Ovary (tissue), 9 donors: ENCODE measurements around the gene TRNP1. TPM values are rescaled to one million over a fixed set of nuclear protein-coding genes. Genes with fewer than 3 reads are reported as not detected.

Experiments
- DNase-seq, 5 donors: peaks; one replicate each; pipeline ENCODE4 v3.0.0-alpha.2; 2019 to 2020
- H3K27ac ChIP-seq, 2 donors: fragments of 200-600 bp; one replicate each; pipeline versions ENCODE4 v1.5.1 to v1.8.0; 2019 to 2022
- H3K27me3 ChIP-seq: fragments of 200-600 bp; one replicate; pipeline ENCODE4 v1.8.0; 2022
- H3K36me3 ChIP-seq: fragments of 200-600 bp; sonication (generic); one replicate; pipeline ENCODE4 v1.5.1; 2019
- H3K4me1 ChIP-seq: one replicate; pipeline ENCODE4 v1.8.1; 2013; ENCODE audit warnings: mild to moderate bottlenecking, moderate library complexity; ENCODE audit not compliant: insufficient read depth
- H3K4me3 ChIP-seq: fragments of 200-600 bp; sonication (generic); one replicate; pipeline ENCODE4 v1.5.1; 2017
- H3K9me3 ChIP-seq, 2 donors: fragments of 200-600 bp in 1 of 2; sonication (generic) in 1 of 2; one replicate each; pipeline versions ENCODE4 v1.5.1 to v1.8.1; 2013 to 2019; ENCODE audit warnings: mild to moderate bottlenecking in 1 of 2, moderate library complexity in 1 of 2
- CTCF ChIP-seq, 3 donors: fragments of 450-650 bp in 2 of 3; fragments of 200-600 bp in 1 of 3; IDR thresholded peaks; one replicate each; pipeline versions ENCODE4 v1.5.1 to v1.8.0; 2016 to 2022; ENCODE audit warnings: antibody characterized with exemption in 3 of 3, mild to moderate bottlenecking in 1 of 3
- EP300 ChIP-seq: sonication (generic); formaldehyde crosslinking; IDR thresholded peaks from one replicate; pipeline ENCODE4 v1.6.1; 2017; ENCODE audit warnings: antibody characterized with exemption
- POLR2A ChIP-seq: fragments of 450-650 bp; IDR thresholded peaks from one replicate; pipeline ENCODE4 v1.6.1; 2017; ENCODE audit warnings: antibody characterized with exemption, mild to moderate bottlenecking, moderate library complexity
- WGBS, 3 donors: extraction: QIAGEN DNeasy Blood & Tissue Kit in 1 of 3; methylation state at CpG; one replicate each; pipeline versions ENCODE4 v1.1.5 to v1.1.7; 2013 to 2017; 5-methylcytosine and 5-hydroxymethylcytosine counted together
- intact Hi-C, 4 donors: fragments of 100-400 bp; cut with DNase I; formaldehyde crosslinking; loops; one replicate each; pipeline versions ENCODE4 v1.11.0 to v1.15.1; 2022 to 2023
- polyA plus RNA-seq, 2 donors: library from polyadenylated mRNA; stranded (reverse); fragments of 200-250 nt in 1 of 2; fragments of 350-450 nt in 1 of 2; fragmentation: Illumina TruSeq in 1 of 2; extraction: RNeasy Lipid Tissue Mini Kit (QIAGEN cat#74804) in 1 of 2; gene quantifications; one replicate each; pipeline ENCODE4 v1.2.3, GENCODE V29; 2013 to 2014
- total RNA-seq, 7 donors: library from RNA; depleted of rRNA in 2 of 7; stranded (reverse); fragments of >200 nt in 2 of 7; fragmentation: NEBNext Ultra II Directional in 3 of 7; extraction: Animal tissue kit (Norgen Biotek cat#: 25700) in 3 of 7; gene quantifications; one replicate each; pipeline versions ENCODE4 v1.1.0 to v1.2.4, GENCODE V29; 2016 to 2023
- donor health status: DM: no; HTN: no; CAD: no; lungs with moderate emphysema.
- donor health status: DM: no; HTN: no; CAD: no.
- donor health status: Bipolar disorder and iron deficiency.
- donor health status: DM: yes; HTN: yes; CAD: no.
- donor health status: DM: no; HTN: no; CAD: no.
- donor health status: DM: yes; HTN: yes; CAD: no.

TRNP1 gene
- total and polyA plus RNA-seq, 9 donors, result 0.25 to 23.8 (median 4.2) TPM

- Histone ChIP-seq H3K27ac (no peak overlapping the region), H3K4me1 (peaks cover 2% of the 10 kb centered on the region), H3K36me3 (no peaks in the 10 kb centered on the region), H3K4me3 (no peak overlapping the region), H3K9me3 (no peaks in the 10 kb centered on the region), H3K27me3 (no peaks in the 10 kb centered on the region)
- intact Hi-C loops, result no loop called here
- 73 to 79% (median 74%) methylated on average over 12 to 24 of the region's 24 CpGs for WGBS, 3 donors
- DNase-seq, result no peak
- no peak for TF ChIP-seq CTCF (IDR thresholded peaks at IDR 0.05)
- TF ChIP-seq POLR2A, result no peak
- TF ChIP-seq EP300, result no peak
Measured at GRCh38 chr1:26951821-26952497, 41.5 kb upstream of the TRNP1 start.

GRCh38 chr1:26953374-26953773 is 40.1 kb upstream of the TRNP1 start:
- no peaks in the 10 kb centered on the region for H3K9me3 ChIP-seq
- no peak for DNase-seq
- intact Hi-C loops, result no loop called here
- no peaks in the 10 kb centered on the region for H3K27me3 ChIP-seq
- H3K36me3 ChIP-seq, result no peaks in the 10 kb centered on the region
- WGBS, 3 donors, result 94 to 96% (median 96%) methylated on average over 5 of the region's 5 CpGs
- no peak overlapping the region for H3K27ac ChIP-seq
- no peak for TF ChIP-seq EP300
- TF ChIP-seq POLR2A, result no peak
- no peak for TF ChIP-seq CTCF (IDR thresholded peaks at IDR 0.05)
- peaks cover 2% of the 10 kb centered on the region for H3K4me1 ChIP-seq
- H3K4me3 ChIP-seq, result no peak overlapping the region

GRCh38 chr1:26956321-26956720 is 37.2 kb upstream of the TRNP1 start:
- no peak for DNase-seq
- no peak for TF ChIP-seq EP300
- TF ChIP-seq CTCF (IDR thresholded peaks at IDR 0.05), result no peak
- no peak for TF ChIP-seq POLR2A
- peaks cover 4% of the 10 kb centered on the region for H3K4me1 ChIP-seq
- H3K36me3 ChIP-seq, result no peaks in the 10 kb centered on the region
- no peaks in the 10 kb centered on the region for H3K27me3 ChIP-seq
- WGBS, 3 donors, result 78 to 80% (median 80%) methylated on average over 3 of the region's 3 CpGs
- intact Hi-C loops, result no loop called here
- H3K9me3 ChIP-seq, result no peaks in the 10 kb centered on the region
- no peak overlapping the region for H3K27ac ChIP-seq
- no peak overlapping the region for H3K4me3 ChIP-seq

GRCh38 chr1:26957306-26957705 is 36.2 kb upstream of the TRNP1 start:
- TF ChIP-seq EP300, result no peak
- no peak for TF ChIP-seq POLR2A
- H3K4me1 ChIP-seq, result peaks cover 4% of the 10 kb centered on the region
- H3K9me3 ChIP-seq, result no peaks in the 10 kb centered on the region
- no peak overlapping the region for H3K27ac ChIP-seq
- intact Hi-C loops, result no loop called here
- no peaks in the 10 kb centered on the region for H3K36me3 ChIP-seq
- H3K4me3 ChIP-seq, result no peak overlapping the region
- 80 to 91% (median 87%) methylated on average over 3 of the region's 3 CpGs for WGBS, 3 donors
- no peaks in the 10 kb centered on the region for H3K27me3 ChIP-seq
- no peak for DNase-seq

- H3K4me1 ChIP-seq, result peaks cover 4% of the 10 kb centered on the region
- H3K4me3 ChIP-seq, result no peak overlapping the region
- no peaks in the 10 kb centered on the region for H3K9me3 ChIP-seq
- intact Hi-C loops, result no loop called here
- TF ChIP-seq POLR2A, result no peak
- no peak for TF ChIP-seq CTCF (IDR thresholded peaks at IDR 0.05)
- TF ChIP-seq EP300, result no peak
- H3K27ac ChIP-seq, result no peak overlapping the region
- no peaks in the 10 kb centered on the region for H3K27me3 ChIP-seq
- no peaks in the 10 kb centered on the region for H3K36me3 ChIP-seq
- 19 to 26% (median 20%) methylated on average over 13 of the region's 13 CpGs for WGBS, 3 donors
- no peak for DNase-seq
Measured at GRCh38 chr1:26959270-26959669, 34.2 kb upstream of the TRNP1 start.
